GM23338 (cell line): ENCODE data around the gene PPFIA4. TPM values are rescaled to one million over a fixed set of nuclear protein-coding genes. Genes with fewer than 3 reads are reported as not detected.

Source experiments
- ATAC-seq: fragments of 200-7000 bp; cut with Tn5 transposase; 3 replicates; pipeline ENCODE4 v1.9.1; 2020
- DNase-seq: peaks from one replicate; pipeline ENCODE4 v3.0.0-alpha.2; 2015; ENCODE audit warnings: low spot score
- H2AFZ ChIP-seq: fragments of 200-600 bp; sonication (generic); 2 replicates; pipeline ENCODE4 v1.8.0; 2016; ENCODE audit warnings: antibody characterized with exemption, mild to moderate bottlenecking, moderate library complexity
- H3F3A ChIP-seq: fragments of 200-600 bp; sonication (generic); replicated peaks from 2 replicates; pipeline ENCODE4 v1.8.0; 2017; ENCODE audit warnings: antibody characterized with exemption, mixed run types, low read depth
- H3K27ac ChIP-seq: fragments of 200-600 bp; sonication (generic); 2 replicates; pipeline ENCODE4 v1.6.1; 2016; ENCODE audit warnings: low read depth
- H3K27me3 ChIP-seq: fragments of 200-600 bp; sonication (generic); 2 replicates; pipeline ENCODE4 v1.8.0; 2016; ENCODE audit warnings: mild to moderate bottlenecking, mixed run types, moderate library complexity; ENCODE audit not compliant: insufficient read depth
- H3K36me3 ChIP-seq: fragments of 200-600 bp; sonication (generic); 2 replicates; pipeline ENCODE4 v1.8.0; 2016; ENCODE audit warnings: mild to moderate bottlenecking; ENCODE audit not compliant: insufficient read depth
- H3K4me1 ChIP-seq: fragments of 200-600 bp; sonication (generic); 2 replicates; pipeline ENCODE4 v1.8.0; 2016; ENCODE audit warnings: mild to moderate bottlenecking, moderate library complexity; ENCODE audit not compliant: insufficient read depth
- H3K4me2 ChIP-seq: fragments of 200-600 bp; sonication (generic); 2 replicates; pipeline ENCODE4 v1.7.1; 2017; ENCODE audit warnings: mixed run types
- H3K4me3 ChIP-seq: fragments of 200-600 bp; sonication (generic); 2 replicates; pipeline ENCODE4 v1.6.1; 2016; ENCODE audit warnings: mixed run types
- H3K79me2 ChIP-seq: fragments of 200-600 bp; sonication (generic); replicated peaks from 2 replicates; pipeline ENCODE4 v1.8.0; 2017; ENCODE audit warnings: mild to moderate bottlenecking; ENCODE audit not compliant: insufficient read depth
- H3K9me2 ChIP-seq: fragments of 200-600 bp; sonication (generic); 2 replicates; pipeline ENCODE4 v1.8.0; 2017; ENCODE audit not compliant: insufficient read depth
- H4K20me1 ChIP-seq: fragments of 200-600 bp; sonication (generic); replicated peaks from 2 replicates; pipeline ENCODE4 v1.8.0; 2017; ENCODE audit warnings: mild to moderate bottlenecking; ENCODE audit not compliant: insufficient read depth
- H3K27ac Mint-ChIP-seq: 2 replicates; pipeline ENCODE4 v1.8.0; 2020; ENCODE audit warnings: inconsistent platforms, mild to moderate bottlenecking, moderate library complexity, mixed read lengths
- H3K27me3 Mint-ChIP-seq: 3 replicates; pipeline ENCODE4 v1.8.0; 2022; ENCODE audit warnings: low read depth, mild to moderate bottlenecking, moderate library complexity, mixed read lengths, inconsistent platforms; ENCODE audit not compliant: insufficient read depth, poor library complexity
- H3K36me3 Mint-ChIP-seq: 3 replicates; pipeline ENCODE4 v1.8.0; 2021; ENCODE audit warnings: low read depth, mild to moderate bottlenecking, inconsistent platforms, moderate library complexity, mixed read lengths
- H3K4me1 Mint-ChIP-seq: 3 replicates; pipeline ENCODE4 v1.8.0; 2020; ENCODE audit warnings: mild to moderate bottlenecking, inconsistent platforms, mixed read lengths
- H3K4me3 Mint-ChIP-seq: 3 replicates; pipeline ENCODE4 v1.8.0; 2021; ENCODE audit warnings: moderate library complexity, mild to moderate bottlenecking, inconsistent platforms, mixed read lengths
- H3K9me3 Mint-ChIP-seq: 3 replicates; pipeline ENCODE4 v1.8.0; 2020; ENCODE audit warnings: moderate library complexity, mild to moderate bottlenecking, inconsistent platforms, mixed read lengths
- CREB1 ChIP-seq: fragments of 250-450 bp; sonication (Bioruptor Pico); IDR thresholded peaks from 2 replicates; pipeline ENCODE4 v1.5.0; 2020; ENCODE audit warnings: low read depth, mild to moderate bottlenecking, moderate library complexity
- EZH2 ChIP-seq: fragments of 200-600 bp; sonication (generic); IDR thresholded peaks from one replicate; pipeline ENCODE4 v1.8.0; 2017; ENCODE audit warnings: antibody characterized with exemption, mild to moderate bottlenecking, low read depth; ENCODE audit not compliant: unreplicated experiment
- EZH2phosphoT487 ChIP-seq: fragments of 200-600 bp; sonication (generic); IDR thresholded peaks from one replicate; pipeline ENCODE4 v1.8.1; 2018; ENCODE audit warnings: antibody characterized with exemption; ENCODE audit not compliant: unreplicated experiment
- JUNB ChIP-seq: IDR thresholded peaks from one replicate; pipeline ENCODE4 v1.6.1; 2016; ENCODE audit warnings: antibody characterized with exemption; ENCODE audit not compliant: unreplicated experiment
- NANOG ChIP-seq: IDR thresholded peaks from 2 replicates; pipeline ENCODE4 v1.6.1; 2016; ENCODE audit warnings: antibody characterized with exemption, borderline replicate concordance
- POLR2AphosphoS5 ChIP-seq: IDR thresholded peaks from 2 replicates; pipeline ENCODE4 v1.6.1; 2016; ENCODE audit warnings: antibody characterized with exemption, low read depth
- REST ChIP-seq: IDR thresholded peaks from one replicate; pipeline ENCODE4 v1.6.1; 2018; ENCODE audit warnings: antibody characterized with exemption; ENCODE audit not compliant: unreplicated experiment
- STAT1 ChIP-seq: IDR thresholded peaks from one replicate; pipeline ENCODE4 v1.6.1; 2016; ENCODE audit warnings: antibody characterized with exemption; ENCODE audit not compliant: unreplicated experiment
- ZNF114 ChIP-seq: fragments of 250-450 bp; sonication (Bioruptor Pico); IDR thresholded peaks from 2 replicates; pipeline ENCODE4 v1.5.0; 2020; ENCODE audit warnings: mild to moderate bottlenecking, moderate library complexity
- ZNF331 ChIP-seq: fragments of 250-450 bp; sonication (Bioruptor Pico); IDR thresholded peaks from 2 replicates; pipeline ENCODE4 v1.5.0; 2020; ENCODE audit warnings: low read depth, mild to moderate bottlenecking, moderate library complexity
- polyA plus RNA-seq: library from polyadenylated mRNA; unstranded; fragments of >200 nt; fragmentation: Nextera tagmentation; extraction: Ambion mirVana; gene quantifications from 2 replicates; pipeline ENCODE4 v1.2.1, GENCODE V29; 2016
- total RNA-seq: library from RNA; depleted of rRNA; stranded (reverse); fragments of >200 nt; shearing (Covaris generic); gene quantifications from 2 replicates; pipeline ENCODE4 v1.2.3, GENCODE V29; 2014
- TF ChIP-seq, protein P1 (sequence below): IDR thresholded peaks from 2 replicates; pipeline ENCODE4 v1.6.1; 2016; ENCODE audit warnings: antibody characterized with exemption
- TF ChIP-seq, protein P2 (sequence below): fragments of 250-450 bp; sonication (Bioruptor Pico); IDR thresholded peaks from 2 replicates; pipeline ENCODE4 v1.5.0; 2020; ENCODE audit warnings: mild to moderate bottlenecking, moderate library complexity
- TF ChIP-seq, protein P3 (sequence below), 2 experiments: fragments of 200-600 bp in 1 of 2; sonication (generic) in 1 of 2; conservative IDR thresholded peaks; 2 replicates each; pipeline versions ENCODE4 v1.5.1 to v1.6.1; 2016 to 2017; ENCODE audit warnings: antibody characterized with exemption in 2 of 2, low read depth in 2 of 2, mild to moderate bottlenecking in 2 of 2, moderate library complexity in 1 of 2

The PPFIA4 gene
- total and polyA plus RNA-seq, 2 experiments from 2014 or later, result 1.3 to 7.6 TPM

DNA sequence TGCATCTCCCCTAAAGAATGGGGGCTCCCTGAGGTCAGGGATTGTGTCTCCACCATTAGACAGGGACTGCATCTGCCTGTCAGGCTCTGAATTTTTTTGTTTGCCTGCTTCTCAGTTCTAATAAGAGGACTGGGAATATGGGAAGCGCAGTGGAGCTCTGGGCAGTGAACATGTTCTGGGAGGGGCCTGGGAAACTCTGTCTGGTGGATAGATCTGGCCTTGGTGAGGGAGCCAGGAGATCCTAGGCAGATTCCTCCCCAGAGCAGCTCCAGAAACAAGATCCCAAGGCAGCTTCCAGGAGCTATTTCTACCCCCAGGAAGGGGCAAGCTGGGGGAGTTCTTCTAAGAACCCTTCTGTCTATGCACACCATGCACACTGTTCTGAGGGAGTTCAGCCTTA, 72.2 kb downstream of the PPFIA4 start:
- Histone ChIP-seq H3K4me1 (no peaks in the 10 kb centered on the region), H3K36me3 (peaks cover 3% of the 10 kb centered on the region; the same call in 1 of the 2 replicates), H3K9me2 (no peaks in the 10 kb centered on the region; the same call in 1 of the 2 replicates), H3K4me2 (no peak overlapping the region), H3K27ac (no peak overlapping the region), H3K27me3 (no peaks in the 10 kb centered on the region), H2AFZ (no peak overlapping the region), H3F3A (no peaks in the 10 kb centered on the region), H3K79me2 (no peaks in the 10 kb centered on the region), H3K4me3 (no peak overlapping the region), H4K20me1 (no peaks in the 10 kb centered on the region)
- ATAC-seq, result no peak
- Mint-ChIP-seq H3K27me3 (peaks cover 2% of the 10 kb centered on the region), H3K4me1 (no peaks in the 10 kb centered on the region), H3K9me3 (peaks cover 18% of the 10 kb centered on the region), H3K27ac (no peak overlapping the region), H3K36me3 (peaks cover 10% of the 10 kb centered on the region; the same call in 2 of the 3 replicates), H3K4me3 (no peak overlapping the region)
- DNase-seq, result no peak
- TF ChIP-seq ZNF331 (CRISPR knock-in tag) (no peak), REST (no peak), NANOG (no peak), ZNF114 (CRISPR knock-in tag) (no peak), POLR2AphosphoS5 (no peak), CREB1 (CRISPR knock-in tag) (no peak), STAT1 (no peak), EZH2phosphoT487 (no peak), JUNB (no peak), EZH2 (no peak)
- TF ChIP-seq, protein P1, sequence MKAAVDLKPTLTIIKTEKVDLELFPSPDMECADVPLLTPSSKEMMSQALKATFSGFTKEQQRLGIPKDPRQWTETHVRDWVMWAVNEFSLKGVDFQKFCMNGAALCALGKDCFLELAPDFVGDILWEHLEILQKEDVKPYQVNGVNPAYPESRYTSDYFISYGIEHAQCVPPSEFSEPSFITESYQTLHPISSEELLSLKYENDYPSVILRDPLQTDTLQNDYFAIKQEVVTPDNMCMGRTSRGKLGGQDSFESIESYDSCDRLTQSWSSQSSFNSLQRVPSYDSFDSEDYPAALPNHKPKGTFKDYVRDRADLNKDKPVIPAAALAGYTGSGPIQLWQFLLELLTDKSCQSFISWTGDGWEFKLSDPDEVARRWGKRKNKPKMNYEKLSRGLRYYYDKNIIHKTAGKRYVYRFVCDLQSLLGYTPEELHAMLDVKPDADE, result no peak
- TF ChIP-seq, protein P2, sequence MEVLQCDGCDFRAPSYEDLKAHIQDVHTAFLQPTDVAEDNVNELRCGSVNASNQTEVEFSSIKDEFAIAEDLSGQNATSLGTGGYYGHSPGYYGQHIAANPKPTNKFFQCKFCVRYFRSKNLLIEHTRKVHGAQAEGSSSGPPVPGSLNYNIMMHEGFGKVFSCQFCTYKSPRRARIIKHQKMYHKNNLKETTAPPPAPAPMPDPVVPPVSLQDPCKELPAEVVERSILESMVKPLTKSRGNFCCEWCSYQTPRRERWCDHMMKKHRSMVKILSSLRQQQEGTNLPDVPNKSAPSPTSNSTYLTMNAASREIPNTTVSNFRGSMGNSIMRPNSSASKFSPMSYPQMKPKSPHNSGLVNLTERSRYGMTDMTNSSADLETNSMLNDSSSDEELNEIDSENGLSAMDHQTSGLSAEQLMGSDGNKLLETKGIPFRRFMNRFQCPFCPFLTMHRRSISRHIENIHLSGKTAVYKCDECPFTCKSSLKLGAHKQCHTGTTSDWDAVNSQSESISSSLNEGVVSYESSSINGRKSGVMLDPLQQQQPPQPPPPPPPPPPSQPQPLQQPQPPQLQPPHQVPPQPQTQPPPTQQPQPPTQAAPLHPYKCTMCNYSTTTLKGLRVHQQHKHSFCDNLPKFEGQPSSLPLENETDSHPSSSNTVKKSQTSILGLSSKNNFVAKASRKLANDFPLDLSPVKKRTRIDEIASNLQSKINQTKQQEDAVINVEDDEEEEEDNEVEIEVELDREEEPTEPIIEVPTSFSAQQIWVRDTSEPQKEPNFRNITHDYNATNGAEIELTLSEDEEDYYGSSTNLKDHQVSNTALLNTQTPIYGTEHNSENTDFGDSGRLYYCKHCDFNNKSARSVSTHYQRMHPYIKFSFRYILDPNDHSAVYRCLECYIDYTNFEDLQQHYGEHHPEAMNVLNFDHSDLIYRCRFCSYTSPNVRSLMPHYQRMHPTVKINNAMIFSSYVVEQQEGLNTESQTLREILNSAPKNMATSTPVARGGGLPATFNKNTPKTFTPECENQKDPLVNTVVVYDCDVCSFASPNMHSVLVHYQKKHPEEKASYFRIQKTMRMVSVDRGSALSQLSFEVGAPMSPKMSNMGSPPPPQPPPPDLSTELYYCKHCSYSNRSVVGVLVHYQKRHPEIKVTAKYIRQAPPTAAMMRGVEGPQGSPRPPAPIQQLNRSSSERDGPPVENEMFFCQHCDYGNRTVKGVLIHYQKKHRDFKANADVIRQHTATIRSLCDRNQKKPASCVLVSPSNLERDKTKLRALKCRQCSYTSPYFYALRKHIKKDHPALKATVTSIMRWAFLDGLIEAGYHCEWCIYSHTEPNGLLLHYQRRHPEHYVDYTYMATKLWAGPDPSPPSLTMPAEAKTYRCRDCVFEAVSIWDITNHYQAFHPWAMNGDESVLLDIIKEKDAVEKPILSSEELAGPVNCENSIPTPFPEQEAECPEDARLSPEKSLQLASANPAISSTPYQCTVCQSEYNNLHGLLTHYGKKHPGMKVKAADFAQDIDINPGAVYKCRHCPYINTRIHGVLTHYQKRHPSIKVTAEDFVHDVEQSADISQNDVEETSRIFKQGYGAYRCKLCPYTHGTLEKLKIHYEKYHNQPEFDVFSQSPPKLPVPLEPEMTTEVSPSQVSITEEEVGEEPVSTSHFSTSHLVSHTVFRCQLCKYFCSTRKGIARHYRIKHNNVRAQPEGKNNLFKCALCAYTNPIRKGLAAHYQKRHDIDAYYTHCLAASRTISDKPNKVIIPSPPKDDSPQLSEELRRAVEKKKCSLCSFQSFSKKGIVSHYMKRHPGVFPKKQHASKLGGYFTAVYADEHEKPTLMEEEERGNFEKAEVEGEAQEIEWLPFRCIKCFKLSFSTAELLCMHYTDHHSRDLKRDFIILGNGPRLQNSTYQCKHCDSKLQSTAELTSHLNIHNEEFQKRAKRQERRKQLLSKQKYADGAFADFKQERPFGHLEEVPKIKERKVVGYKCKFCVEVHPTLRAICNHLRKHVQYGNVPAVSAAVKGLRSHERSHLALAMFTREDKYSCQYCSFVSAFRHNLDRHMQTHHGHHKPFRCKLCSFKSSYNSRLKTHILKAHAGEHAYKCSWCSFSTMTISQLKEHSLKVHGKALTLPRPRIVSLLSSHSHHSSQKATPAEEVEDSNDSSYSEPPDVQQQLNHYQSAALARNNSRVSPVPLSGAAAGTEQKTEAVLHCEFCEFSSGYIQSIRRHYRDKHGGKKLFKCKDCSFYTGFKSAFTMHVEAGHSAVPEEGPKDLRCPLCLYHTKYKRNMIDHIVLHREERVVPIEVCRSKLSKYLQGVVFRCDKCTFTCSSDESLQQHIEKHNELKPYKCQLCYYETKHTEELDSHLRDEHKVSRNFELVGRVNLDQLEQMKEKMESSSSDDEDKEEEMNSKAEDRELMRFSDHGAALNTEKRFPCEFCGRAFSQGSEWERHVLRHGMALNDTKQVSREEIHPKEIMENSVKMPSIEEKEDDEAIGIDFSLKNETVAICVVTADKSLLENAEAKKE (CRISPR knock-in tag), result no peak
- TF ChIP-seq, protein P3, sequence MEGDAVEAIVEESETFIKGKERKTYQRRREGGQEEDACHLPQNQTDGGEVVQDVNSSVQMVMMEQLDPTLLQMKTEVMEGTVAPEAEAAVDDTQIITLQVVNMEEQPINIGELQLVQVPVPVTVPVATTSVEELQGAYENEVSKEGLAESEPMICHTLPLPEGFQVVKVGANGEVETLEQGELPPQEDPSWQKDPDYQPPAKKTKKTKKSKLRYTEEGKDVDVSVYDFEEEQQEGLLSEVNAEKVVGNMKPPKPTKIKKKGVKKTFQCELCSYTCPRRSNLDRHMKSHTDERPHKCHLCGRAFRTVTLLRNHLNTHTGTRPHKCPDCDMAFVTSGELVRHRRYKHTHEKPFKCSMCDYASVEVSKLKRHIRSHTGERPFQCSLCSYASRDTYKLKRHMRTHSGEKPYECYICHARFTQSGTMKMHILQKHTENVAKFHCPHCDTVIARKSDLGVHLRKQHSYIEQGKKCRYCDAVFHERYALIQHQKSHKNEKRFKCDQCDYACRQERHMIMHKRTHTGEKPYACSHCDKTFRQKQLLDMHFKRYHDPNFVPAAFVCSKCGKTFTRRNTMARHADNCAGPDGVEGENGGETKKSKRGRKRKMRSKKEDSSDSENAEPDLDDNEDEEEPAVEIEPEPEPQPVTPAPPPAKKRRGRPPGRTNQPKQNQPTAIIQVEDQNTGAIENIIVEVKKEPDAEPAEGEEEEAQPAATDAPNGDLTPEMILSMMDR (conservative IDR thresholded peaks at IDR 0.05; ENCODE audit: low read depth in 2 of 2), result no peak
